Activated T-helper 17 cell treated with anti-CD3 and anti-CD28 coated beads, Interleukin-2, amount 50 U/mL, for 72 hours (primary cell): ENCODE data around the gene PCDHB8. TPM values are rescaled to one million over a fixed set of nuclear protein-coding genes. Genes with fewer than 3 reads are reported as not detected.
"Not testable (repeated sequence)": the region's sequence is repeated elsewhere in the genome, so short reads cannot be mapped to it uniquely, and the experiment has no call there.

Experiments used
- ATAC-seq: fragments of 150-1000 bp; cut with Tn5 transposase; replicated peaks from 2 replicates; pipeline ENCODE4 v1.10.0; 2021; ENCODE audit warnings: mild to moderate bottlenecking, moderate library complexity
- H3K27ac Mint-ChIP-seq: one replicate; pipeline ENCODE4 v1.8.0; 2022; ENCODE audit warnings: mixed read lengths
- H3K27me3 Mint-ChIP-seq: one replicate; pipeline ENCODE4 v1.8.0; 2022; ENCODE audit warnings: mixed read lengths
- H3K36me3 Mint-ChIP-seq: one replicate; pipeline ENCODE4 v1.8.0; 2022; ENCODE audit warnings: low read depth, mild to moderate bottlenecking, mixed read lengths
- H3K4me1 Mint-ChIP-seq: one replicate; pipeline ENCODE4 v1.8.0; 2022; ENCODE audit warnings: mixed read lengths
- H3K4me3 Mint-ChIP-seq: one replicate; pipeline ENCODE4 v1.8.0; 2022; ENCODE audit warnings: mild to moderate bottlenecking, mixed read lengths
- H3K9me3 Mint-ChIP-seq: one replicate; pipeline ENCODE4 v1.8.0; 2022; ENCODE audit warnings: mixed read lengths
- total RNA-seq, 2 donors: library from RNA; stranded (reverse); gene quantifications; one replicate each; pipeline ENCODE4 v1.2.3, GENCODE V29; 2022

The PCDHB8 gene
- total RNA-seq, 2 donors from 2014 or later, result not detected

- H3K36me3 Mint-ChIP-seq, H3K4me3 Mint-ChIP-seq, H3K27ac Mint-ChIP-seq, ATAC-seq, H3K9me3 Mint-ChIP-seq, H3K4me1 Mint-ChIP-seq: not testable (repeated sequence)
- H3K27me3 Mint-ChIP-seq, result peaks cover 20% of the 10 kb centered on the region
Measured at GRCh38 chr5:141174291-141175104, 3.1 kb upstream of the PCDHB8 start.

- no peak for ATAC-seq
- Mint-ChIP-seq H3K36me3 (no peaks in the 10 kb centered on the region), H3K9me3 (no peaks in the 10 kb centered on the region), H3K27ac (no peak overlapping the region), H3K4me1 (peaks cover 6% of the 10 kb centered on the region), H3K4me3 (no peak overlapping the region), H3K27me3 (peaks cover 15% of the 10 kb centered on the region)
Measured at GRCh38 chr5:141175933-141176332, 1.7 kb upstream of the PCDHB8 start.

DNA sequence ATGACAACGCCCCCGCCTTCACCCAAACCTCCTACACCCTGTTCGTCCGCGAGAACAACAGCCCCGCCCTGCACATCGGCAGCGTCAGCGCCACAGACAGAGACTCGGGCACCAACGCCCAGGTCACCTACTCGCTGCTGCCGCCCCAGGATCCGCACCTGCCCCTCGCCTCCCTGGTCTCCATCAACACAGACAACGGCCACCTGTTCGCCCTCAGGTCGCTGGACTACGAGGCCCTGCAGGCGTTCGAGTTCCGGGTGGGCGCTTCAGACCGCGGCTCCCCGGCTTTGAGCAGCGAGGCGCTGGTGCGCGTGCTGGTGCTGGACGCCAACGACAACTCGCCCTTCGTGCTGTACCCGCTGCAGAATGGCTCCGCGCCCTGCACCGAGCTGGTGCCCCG is 1.8 kb downstream of the PCDHB8 start:
- not testable (repeated sequence) for ATAC-seq
- peaks cover 26% of the 10 kb centered on the region for H3K27me3 Mint-ChIP-seq

GRCh38 chr5:141179876-141180275 is 2.3 kb downstream of the PCDHB8 start:
- H3K9me3 Mint-ChIP-seq, H3K4me1 Mint-ChIP-seq, H3K27ac Mint-ChIP-seq, H3K4me3 Mint-ChIP-seq, ATAC-seq, H3K36me3 Mint-ChIP-seq: not testable (repeated sequence)
- peaks cover 31% of the 10 kb centered on the region for H3K27me3 Mint-ChIP-seq

More for the DNA sequence above, 1.8 kb downstream of the PCDHB8 start:
- H3K27ac Mint-ChIP-seq, H3K4me1 Mint-ChIP-seq, H3K9me3 Mint-ChIP-seq, H3K36me3 Mint-ChIP-seq, H3K4me3 Mint-ChIP-seq: not testable (repeated sequence)

- Mint-ChIP-seq H3K9me3 (no peaks in the 10 kb centered on the region), H3K4me1 (no peaks in the 10 kb centered on the region), H3K4me3 (no peak overlapping the region), H3K27ac (no peak overlapping the region), H3K36me3 (no peaks in the 10 kb centered on the region), H3K27me3 (peaks cover 34% of the 10 kb centered on the region)
- ATAC-seq, result no peak
Measured at GRCh38 chr5:141180313-141180712, 2.7 kb downstream of the PCDHB8 start.

DNA sequence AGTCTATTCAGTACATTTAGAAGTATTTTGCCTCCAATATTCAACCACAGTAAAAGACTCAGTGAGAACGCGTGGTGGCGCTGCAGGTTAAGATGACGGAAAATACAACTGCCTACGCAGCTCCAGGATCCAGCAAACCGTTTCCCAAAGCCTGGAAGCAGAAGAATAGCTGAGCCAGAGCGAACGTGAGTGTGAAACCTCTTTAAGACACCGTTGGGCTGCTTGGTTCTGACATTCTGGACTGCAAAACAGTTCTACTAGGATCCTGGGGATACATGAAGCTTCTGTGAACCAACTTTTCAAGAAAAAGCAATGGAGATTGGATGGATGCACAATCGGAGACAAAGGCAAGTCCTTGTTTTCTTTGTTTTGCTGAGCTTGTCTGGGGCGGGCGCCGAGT is 4.7 kb downstream of the PCDHB8 start, which contains the start of gene PCDHB16:
TSS of gene PCDHB16 (plus strand) at position 140 of the 400 bp plus-strand sequence. CDS start at position 313, 173 bp downstream.
- H3K4me1 Mint-ChIP-seq, result peaks cover 6% of the 10 kb centered on the region
- peaks cover 45% of the 10 kb centered on the region for H3K27me3 Mint-ChIP-seq
- no peak within 1 kb of the TSS for H3K27ac Mint-ChIP-seq
- no peak within 1 kb of the TSS for H3K4me3 Mint-ChIP-seq
- H3K36me3 Mint-ChIP-seq, result no peaks in the 10 kb centered on the region
- peaks cover 5% of the 10 kb centered on the region for H3K9me3 Mint-ChIP-seq
- no peak for ATAC-seq

DNA sequence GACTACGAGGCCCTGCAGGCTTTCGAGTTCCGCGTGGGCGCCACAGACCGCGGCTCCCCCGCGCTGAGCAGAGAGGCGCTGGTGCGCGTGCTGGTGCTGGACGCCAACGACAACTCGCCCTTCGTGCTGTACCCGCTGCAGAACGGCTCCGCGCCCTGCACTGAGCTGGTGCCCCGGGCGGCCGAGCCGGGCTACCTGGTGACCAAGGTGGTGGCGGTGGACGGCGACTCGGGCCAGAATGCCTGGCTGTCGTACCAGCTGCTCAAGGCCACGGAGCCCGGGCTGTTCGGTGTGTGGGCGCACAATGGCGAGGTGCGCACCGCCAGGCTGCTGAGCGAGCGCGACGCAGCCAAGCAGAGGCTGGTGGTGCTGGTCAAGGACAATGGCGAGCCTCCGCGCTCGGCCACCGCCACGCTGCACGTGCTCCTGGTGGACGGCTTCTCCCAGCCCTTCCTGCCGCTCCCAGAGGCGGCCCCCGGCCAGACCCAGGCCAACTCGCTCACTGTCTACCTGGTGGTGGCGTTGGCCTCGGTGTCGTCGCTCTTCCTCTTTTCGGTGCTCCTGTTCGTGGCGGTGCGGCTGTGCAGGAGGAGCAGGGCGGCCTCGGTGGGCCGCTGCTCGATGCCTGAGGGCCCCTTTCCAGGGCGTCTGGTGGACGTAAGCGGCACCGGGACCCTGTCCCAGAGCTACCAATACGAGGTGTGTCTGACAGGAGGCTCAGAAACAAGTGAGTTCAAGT is 6.7 kb downstream of the PCDHB8 start:
- not testable (repeated sequence) for H3K9me3 Mint-ChIP-seq, H3K4me3 Mint-ChIP-seq, H3K27ac Mint-ChIP-seq, H3K36me3 Mint-ChIP-seq, ATAC-seq, H3K4me1 Mint-ChIP-seq
- H3K27me3 Mint-ChIP-seq, result peaks cover 52% of the 10 kb centered on the region

GRCh38 chr5:141186897-141187512 is 9.4 kb downstream of the PCDHB8 start, which contains the start of gene PCDHB9:
Gene PCDHB9, plus strand, starts transcription at chr5:141187161. Its CDS starts 158 bp downstream, at chr5:141187319.
- ATAC-seq, result no peak
- peak within 1 kb of the TSS; percentile 37 for H3K27ac Mint-ChIP-seq
- peaks cover 8% of the 10 kb centered on the region for H3K9me3 Mint-ChIP-seq
- peaks cover 48% of the 10 kb centered on the region for H3K27me3 Mint-ChIP-seq
- H3K36me3 Mint-ChIP-seq, result no peaks in the 10 kb centered on the region
- peak within 1 kb of the TSS; percentile 47 for H3K4me3 Mint-ChIP-seq
- peaks cover 6% of the 10 kb centered on the region for H3K4me1 Mint-ChIP-seq

DNA sequence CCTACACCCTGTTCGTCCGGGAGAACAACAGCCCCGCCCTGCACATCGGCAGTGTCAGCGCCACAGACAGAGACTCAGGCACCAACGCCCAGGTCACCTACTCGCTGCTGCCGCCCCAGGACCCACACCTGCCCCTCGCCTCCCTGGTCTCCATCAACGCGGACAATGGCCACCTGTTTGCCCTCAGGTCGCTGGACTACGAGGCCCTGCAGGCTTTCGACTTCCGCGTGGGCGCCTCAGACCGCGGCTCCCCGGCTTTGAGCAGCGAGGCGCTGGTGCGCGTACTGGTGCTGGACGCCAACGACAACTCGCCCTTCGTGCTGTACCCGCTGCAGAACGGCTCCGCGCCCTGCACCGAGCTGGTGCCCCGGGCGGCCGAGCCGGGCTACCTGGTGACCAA is 11.1 kb downstream of the PCDHB8 start:
- H3K36me3 Mint-ChIP-seq, H3K4me3 Mint-ChIP-seq, H3K4me1 Mint-ChIP-seq, H3K27ac Mint-ChIP-seq, ATAC-seq: not testable (repeated sequence)
- H3K9me3 Mint-ChIP-seq, result peaks cover 11% of the 10 kb centered on the region
- peaks cover 37% of the 10 kb centered on the region for H3K27me3 Mint-ChIP-seq

DNA sequence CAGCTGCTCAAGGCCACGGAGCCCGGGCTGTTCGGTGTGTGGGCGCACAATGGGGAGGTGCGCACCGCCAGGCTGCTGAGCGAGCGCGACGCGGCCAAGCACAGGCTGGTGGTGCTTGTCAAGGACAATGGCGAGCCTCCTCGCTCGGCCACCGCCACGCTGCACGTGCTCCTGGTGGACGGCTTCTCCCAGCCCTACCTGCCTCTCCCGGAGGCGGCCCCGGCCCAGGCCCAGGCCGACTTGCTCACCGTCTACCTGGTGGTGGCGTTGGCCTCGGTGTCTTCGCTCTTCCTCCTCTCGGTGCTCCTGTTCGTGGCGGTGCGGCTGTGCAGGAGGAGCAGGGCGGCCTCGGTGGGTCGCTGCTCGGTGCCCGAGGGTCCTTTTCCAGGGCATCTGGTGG is 11.5 kb downstream of the PCDHB8 start:
- not testable (repeated sequence) for H3K36me3 Mint-ChIP-seq, ATAC-seq, H3K27ac Mint-ChIP-seq, H3K4me3 Mint-ChIP-seq, H3K4me1 Mint-ChIP-seq
- Mint-ChIP-seq H3K27me3 (peaks cover 37% of the 10 kb centered on the region), H3K9me3 (peaks cover 11% of the 10 kb centered on the region)

DNA sequence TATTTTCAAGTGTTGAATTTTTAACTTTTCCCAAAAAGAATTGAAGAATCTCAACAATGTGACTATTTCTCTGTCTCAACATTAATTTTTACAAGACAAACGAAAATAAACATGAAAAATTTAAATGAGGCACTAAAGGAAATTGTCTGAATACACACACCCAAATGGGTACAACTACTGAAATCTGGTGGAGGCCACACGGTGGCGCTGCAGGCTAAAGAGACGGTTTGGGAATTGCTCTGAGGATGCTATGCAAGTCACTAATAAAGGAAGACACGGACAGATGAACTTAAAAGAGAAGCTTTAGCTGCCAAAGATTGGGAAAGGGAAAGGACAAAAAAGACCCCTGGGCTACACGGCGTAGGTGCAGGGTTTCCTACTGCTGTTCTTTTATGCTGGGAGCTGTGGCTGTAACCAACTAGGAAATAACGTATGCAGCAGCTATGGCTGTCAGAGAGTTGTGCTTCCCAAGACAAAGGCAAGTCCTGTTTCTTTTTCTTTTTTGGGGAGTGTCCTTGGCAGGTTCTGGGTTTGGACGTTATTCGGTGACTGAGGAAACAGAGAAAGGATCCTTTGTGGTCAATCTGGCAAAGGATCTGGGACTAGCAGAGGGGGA is 14.6 kb downstream of the PCDHB8 start, which contains the start of gene PCDHB10:
TSS of gene PCDHB10 (plus strand) at position 244 of the 616 bp plus-strand sequence. CDS start at position 444, 200 bp downstream.
- ATAC-seq, result peak; percentile 43
- peaks cover 12% of the 10 kb centered on the region for H3K9me3 Mint-ChIP-seq
- no peaks in the 10 kb centered on the region for H3K36me3 Mint-ChIP-seq
- peaks cover under 1% of the 10 kb centered on the region for H3K4me1 Mint-ChIP-seq
- H3K27ac Mint-ChIP-seq, result no peak within 1 kb of the TSS
- H3K27me3 Mint-ChIP-seq, result peaks cover 20% of the 10 kb centered on the region
- no peak within 1 kb of the TSS for H3K4me3 Mint-ChIP-seq

GRCh38 chr5:141194332-141194731 is 16.7 kb downstream of the PCDHB8 start:
- H3K4me1 Mint-ChIP-seq, H3K4me3 Mint-ChIP-seq, H3K27ac Mint-ChIP-seq, ATAC-seq, H3K36me3 Mint-ChIP-seq: not testable (repeated sequence)
- peaks cover 27% of the 10 kb centered on the region for H3K27me3 Mint-ChIP-seq
- H3K9me3 Mint-ChIP-seq, result peaks cover 18% of the 10 kb centered on the region

DNA sequence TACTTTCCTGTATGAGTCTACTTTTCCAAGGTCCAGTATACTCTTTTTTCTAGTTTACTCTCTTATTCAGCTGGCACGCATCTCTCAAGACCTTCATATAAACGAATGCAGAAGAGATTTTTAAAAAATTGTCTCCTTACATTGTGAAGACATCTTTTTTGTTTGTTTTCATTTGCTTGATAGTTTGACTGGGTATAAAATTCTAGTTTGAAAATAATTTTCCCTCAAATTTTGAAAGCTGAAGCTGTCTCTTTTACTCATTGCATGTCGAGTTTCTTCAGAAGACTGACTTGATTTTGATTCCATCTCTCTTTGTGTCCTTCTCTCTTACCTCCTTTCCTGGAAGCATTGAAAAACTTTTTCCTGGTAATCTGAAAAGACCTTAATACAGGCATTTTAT is 18.8 kb downstream of the PCDHB8 start:
- Mint-ChIP-seq H3K36me3 (no peaks in the 10 kb centered on the region), H3K4me1 (no peaks in the 10 kb centered on the region), H3K27ac (no peak overlapping the region), H3K9me3 (peaks cover 18% of the 10 kb centered on the region), H3K4me3 (no peak overlapping the region), H3K27me3 (peaks cover 35% of the 10 kb centered on the region)
- no peak for ATAC-seq
